ENCODE measurements around the gene FICD. TPM values are rescaled to one million over a fixed set of nuclear protein-coding genes. Genes with fewer than 3 reads are reported as not detected.

FICD gene
- polyA plus RNA-seq, 3 donors, result 1.00 to 1.9 (median 1.6) TPM

DNA sequence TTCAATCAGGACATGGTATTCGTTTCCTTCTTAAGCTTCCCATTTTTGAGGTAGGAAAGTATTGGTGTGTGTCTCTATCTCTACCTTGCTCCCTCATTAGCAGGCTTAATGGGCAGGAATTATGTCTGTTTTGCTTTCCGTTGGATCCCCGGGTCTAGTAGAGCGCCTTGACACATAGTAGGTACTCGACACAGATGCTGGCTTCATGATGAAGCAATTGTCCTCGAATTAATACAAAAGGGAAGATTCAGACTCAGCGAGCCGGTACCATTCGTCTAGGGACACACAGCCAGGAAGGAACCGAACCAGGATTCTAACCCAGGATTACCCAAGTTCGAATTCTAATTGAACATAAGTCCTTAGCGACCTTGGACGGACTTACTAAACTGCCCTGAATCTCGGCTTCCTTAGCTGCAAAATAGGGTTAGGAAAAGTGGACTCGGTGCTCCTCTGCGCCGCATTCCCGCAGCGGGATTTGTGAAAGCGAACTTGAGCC lies 46.8 kb downstream of the FICD start:
- peak overlapping the region; percentile 84 to 97 (median 92) for H3K4me3 ChIP-seq (replicated peaks in 1 of 3; ENCODE audit: low read depth in 2 of 3, low read length in 3 of 3)
- H3K27me3 Mint-ChIP-seq (ENCODE audit: low read depth in 3 of 3), result peaks cover 0 to 2% (median 0%) of the 10 kb centered on the region in 3 donors
- H3K27ac ChIP-seq (ENCODE audit: low read depth in 1 of 2, low read length in 2 of 2), result peak overlapping the region; percentile 22 to 95
- H3K9me3 ChIP-seq (replicated peaks in 1 of 2; ENCODE audit: control insufficient read depth in 1 of 2, insufficient read depth in 1 of 2, low read length in 2 of 2), result no peaks in the 10 kb centered on the region
- H3K36me3 Mint-ChIP-seq, result peaks cover 33 to 45% of the 10 kb centered on the region in 2 donors
- no peaks in the 10 kb centered on the region for H3K9me3 Mint-ChIP-seq
- no peaks in the 10 kb centered on the region for H3K27me3 ChIP-seq (ENCODE audit: control insufficient read depth in 2 of 2, insufficient read depth in 2 of 2, low read length in 2 of 2)
- peak overlapping the region; percentile 92 for H3K9ac ChIP-seq (ENCODE audit: insufficient read depth, low read length, poor library complexity, severe bottlenecking)
- H3K4me3 Mint-ChIP-seq, result peak overlapping the region; percentile 100
- intact Hi-C loops (cut with micrococcal nuclease), result loop anchor here (2.0 to 10.0 kb wide), 9 partner anchors 45 to 490 kb away; partner anchors contain the start of genes CORO1C (in 1 of the 2), FICD (in 1 of the 2), SELPLG (in 1 of the 2) and SSH1 (in 1 of the 2)
- H3K27ac Mint-ChIP-seq, result peak overlapping the region; percentile 90 to 100 (median 100)
- TF ChIP-seq, protein P1, sequence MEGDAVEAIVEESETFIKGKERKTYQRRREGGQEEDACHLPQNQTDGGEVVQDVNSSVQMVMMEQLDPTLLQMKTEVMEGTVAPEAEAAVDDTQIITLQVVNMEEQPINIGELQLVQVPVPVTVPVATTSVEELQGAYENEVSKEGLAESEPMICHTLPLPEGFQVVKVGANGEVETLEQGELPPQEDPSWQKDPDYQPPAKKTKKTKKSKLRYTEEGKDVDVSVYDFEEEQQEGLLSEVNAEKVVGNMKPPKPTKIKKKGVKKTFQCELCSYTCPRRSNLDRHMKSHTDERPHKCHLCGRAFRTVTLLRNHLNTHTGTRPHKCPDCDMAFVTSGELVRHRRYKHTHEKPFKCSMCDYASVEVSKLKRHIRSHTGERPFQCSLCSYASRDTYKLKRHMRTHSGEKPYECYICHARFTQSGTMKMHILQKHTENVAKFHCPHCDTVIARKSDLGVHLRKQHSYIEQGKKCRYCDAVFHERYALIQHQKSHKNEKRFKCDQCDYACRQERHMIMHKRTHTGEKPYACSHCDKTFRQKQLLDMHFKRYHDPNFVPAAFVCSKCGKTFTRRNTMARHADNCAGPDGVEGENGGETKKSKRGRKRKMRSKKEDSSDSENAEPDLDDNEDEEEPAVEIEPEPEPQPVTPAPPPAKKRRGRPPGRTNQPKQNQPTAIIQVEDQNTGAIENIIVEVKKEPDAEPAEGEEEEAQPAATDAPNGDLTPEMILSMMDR (IDR thresholded peaks at IDR 0.05), result no peak
- H3K79me2 ChIP-seq (ENCODE audit: insufficient read depth, low read length), result peaks cover 59% of the 10 kb centered on the region
- H3K4me1 Mint-ChIP-seq, result peaks cover 50% of the 10 kb centered on the region
- peak overlapping the region; percentile 98 for H3K4me2 ChIP-seq (replicated peaks; ENCODE audit: extremely low read depth, low read length, poor library complexity, severe bottlenecking)
- H3K36me3 ChIP-seq (replicated peaks in 1 of 2; ENCODE audit: control insufficient read depth in 1 of 2, insufficient read depth in 2 of 2, low read length in 2 of 2), result peaks cover 28 to 44% of the 10 kb centered on the region in 2 donors
- peak in 2 of 3 donors; percentile 23 to 49 for DNase-seq
- peaks cover 17% of the 10 kb centered on the region for H4K20me1 ChIP-seq (ENCODE audit: insufficient read depth, low read length)
- H3K4me1 ChIP-seq (ENCODE audit: control insufficient read depth in 1 of 2, insufficient read depth in 2 of 2, low read length in 2 of 2), result peaks cover 44 to 59% of the 10 kb centered on the region in 2 donors
- peak overlapping the region; percentile 91 for H2AFZ ChIP-seq (ENCODE audit: insufficient read depth, low read depth, low read length, poor library complexity, severe bottlenecking)
- WGBS (ENCODE audit: insufficient coverage), result 0% methylated on average over 18 of the region's 20 CpGs

DNA sequence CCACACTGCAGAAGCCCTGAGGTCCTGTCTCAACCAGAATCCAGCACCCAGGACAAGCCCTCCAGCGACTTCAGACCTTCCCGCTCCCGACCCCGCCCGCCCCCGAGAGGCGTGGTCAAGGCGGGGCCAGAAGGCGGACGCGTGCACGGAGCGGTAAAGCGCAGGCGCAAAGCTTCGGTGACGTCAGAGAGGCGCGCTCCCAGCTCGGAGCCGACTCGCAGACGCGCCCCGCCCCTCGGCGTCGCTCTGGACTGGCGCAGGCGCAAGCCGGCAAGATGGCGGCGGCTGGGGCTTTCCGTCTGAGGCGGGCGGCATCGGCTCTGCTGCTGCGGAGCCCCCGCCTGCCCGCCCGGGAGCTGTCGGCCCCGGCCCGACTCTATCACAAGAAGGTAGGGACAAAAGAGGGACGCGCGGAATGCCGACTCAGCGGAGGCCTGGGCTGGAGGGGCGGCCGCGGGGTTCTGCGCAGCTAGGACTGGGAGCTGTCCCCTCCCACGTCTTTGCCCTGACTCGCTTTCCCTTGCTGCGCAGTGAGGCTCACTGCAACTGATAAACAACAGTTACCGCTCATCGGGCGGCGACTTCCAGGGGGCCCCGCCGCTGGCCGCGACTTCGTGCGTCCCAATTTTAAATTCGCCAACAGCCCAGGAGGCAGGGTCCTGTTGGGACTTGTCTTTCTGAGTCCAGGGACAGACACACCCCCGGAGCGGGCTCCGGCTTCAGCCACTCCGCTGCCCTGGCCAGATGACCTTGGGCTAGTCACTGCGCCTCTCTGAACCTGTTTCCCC lies 47.5 kb downstream of the FICD start, which contains the start of gene ISCU:
Gene ISCU (plus strand): TSS at position 249 of the 788 bp plus-strand sequence. CDS start 27 bp downstream, at position 276.
- H3K36me3 Mint-ChIP-seq, result peaks cover 34 to 45% of the 10 kb centered on the region in 2 donors
- peak; percentile 96 to 98 (median 98) for DNase-seq
- Histone ChIP-seq H3K27me3 (ENCODE audit: control insufficient read depth in 2 of 2, insufficient read depth in 2 of 2, low read length in 2 of 2) (no peaks in the 10 kb centered on the region), H3K4me1 (ENCODE audit: control insufficient read depth in 1 of 2, insufficient read depth in 2 of 2, low read length in 2 of 2) (peaks cover 50 to 65% of the 10 kb centered on the region in 2 donors), H4K20me1 (ENCODE audit: insufficient read depth, low read length) (peaks cover 11% of the 10 kb centered on the region), H3K4me2 (replicated peaks; ENCODE audit: extremely low read depth, low read length, poor library complexity, severe bottlenecking) (peak within 1 kb of the TSS; percentile 98), H3K9me3 (replicated peaks in 1 of 2; ENCODE audit: control insufficient read depth in 1 of 2, insufficient read depth in 1 of 2, low read length in 2 of 2) (no peaks in the 10 kb centered on the region), H3K79me2 (ENCODE audit: insufficient read depth, low read length) (peaks cover 53% of the 10 kb centered on the region), H3K9ac (ENCODE audit: insufficient read depth, low read length, poor library complexity, severe bottlenecking) (peak within 1 kb of the TSS; percentile 92), H3K27ac (ENCODE audit: low read depth in 1 of 2, low read length in 2 of 2) (peak within 1 kb of the TSS; percentile 72 to 95), H3K36me3 (replicated peaks in 1 of 2; ENCODE audit: control insufficient read depth in 1 of 2, insufficient read depth in 2 of 2, low read length in 2 of 2) (peaks cover 26 to 41% of the 10 kb centered on the region in 2 donors), H3K4me3 (replicated peaks in 1 of 3; ENCODE audit: low read depth in 2 of 3, low read length in 3 of 3) (peak within 1 kb of the TSS; percentile 84 to 97 (median 92)), H2AFZ (ENCODE audit: insufficient read depth, low read depth, low read length, poor library complexity, severe bottlenecking) (peak within 1 kb of the TSS; percentile 91)
- TF ChIP-seq, protein P1 (IDR thresholded peaks at IDR 0.05), result no peak
- H3K27ac Mint-ChIP-seq, result peak within 1 kb of the TSS; percentile 98 to 100 (median 100)
- peak within 1 kb of the TSS; percentile 100 for H3K4me3 Mint-ChIP-seq
- intact Hi-C loops (cut with micrococcal nuclease), result loop anchor here (1.0 to 10.0 kb wide), 11 partner anchors 45 to 531 kb away; partner anchors contain the start of genes ALKBH2 (in 1 of the 2), CORO1C (in 1 of the 2), FICD (in 1 of the 2) and SELPLG (in 1 of the 2)
- under 1% methylated on average over 72 of the region's 72 CpGs for WGBS (ENCODE audit: insufficient coverage)
- H3K27me3 Mint-ChIP-seq (ENCODE audit: low read depth in 3 of 3), result peaks cover 0 to 2% (median 0%) of the 10 kb centered on the region in 3 donors
- no peaks in the 10 kb centered on the region for H3K9me3 Mint-ChIP-seq
- peaks cover 53% of the 10 kb centered on the region for H3K4me1 Mint-ChIP-seq

All from CD14-positive monocyte (primary cell).